ENCODE data around the gene ESX1.
"Not testable (repeated sequence)": the region's sequence is repeated elsewhere in the genome, so short reads cannot be mapped to it uniquely, and the experiment has no call there.

ESX1 gene

GRCh38 chrX:104254442-104255115 is at the start of gene ESX1:
ESX1 (minus strand) TSS chrX:104254933; CDS start chrX:104254849, 84 bp downstream.
- no peak for DNase-seq

- DNase-seq = no peak
These were observed 40.9 kb upstream of the ESX1 start for GRCh38 chrX:104295636-104296035.

GRCh38 chrX:104288961-104289360 is 34.2 kb upstream of the ESX1 start:
- no peak for DNase-seq

- DNase-seq = no peak
These were observed 33.5 kb upstream of the ESX1 start for GRCh38 chrX:104288269-104288668.

- DNase-seq = no peak
These were observed 30.5 kb upstream of the ESX1 start for GRCh38 chrX:104285201-104285600.

- no peak for DNase-seq
These were observed 29.8 kb upstream of the ESX1 start for GRCh38 chrX:104284507-104284906.

- no peak for DNase-seq
These were observed 27.5 kb upstream of the ESX1 start for GRCh38 chrX:104282166-104282725.

- DNase-seq = no peak
These were observed 26.8 kb upstream of the ESX1 start for GRCh38 chrX:104281564-104281963.

GRCh38 chrX:104280609-104281008 is 25.9 kb upstream of the ESX1 start:
- no peak for DNase-seq

GRCh38 chrX:104270916-104271512 is 16.3 kb upstream of the ESX1 start:
- DNase-seq = no peak

GRCh38 chrX:104270212-104270611 is 15.5 kb upstream of the ESX1 start:
- DNase-seq = no peak

GRCh38 chrX:104255465-104255864 is 732 bp upstream of the ESX1 start:
- DNase-seq = no peak

GRCh38 chrX:104253567-104254441 is 929 bp downstream of the ESX1 start:
- DNase-seq = no peak

- no peak for DNase-seq
These were observed 4.3 kb downstream of the ESX1 start for GRCh38 chrX:104250470-104250869.

GRCh38 chrX:104230060-104230459 is 24.7 kb downstream of the ESX1 start:
- not testable (repeated sequence) for DNase-seq

- no peak for DNase-seq
These were observed 43.5 kb downstream of the ESX1 start for GRCh38 chrX:104211187-104211586.

GRCh38 chrX:104205548-104205947 is 49.2 kb downstream of the ESX1 start:
- no peak for DNase-seq
